ENCODE results near the gene GP1BB.

GRCh38 chr22:19689408-19689807 is 33.9 kb upstream of the GP1BB start:
- TF ChIP-seq EZH2phosphoT487 (IDR thresholded peaks at IDR 0.05; ENCODE audit: insufficient read depth, low read depth): no peak
- TF ChIP-seq EZH2 (IDR thresholded peaks at IDR 0.05; ENCODE audit: insufficient read depth, poor library complexity, severe bottlenecking): no peak
